Right ventricle myocardium inferior (tissue), 1 donor: ENCODE data around the gene TTC19. TPM values are rescaled to one million over a fixed set of nuclear protein-coding genes. Genes with fewer than 3 reads are reported as not detected.

ENCODE experiments used
- ATAC-seq: fragments of 200-7000 bp; cut with Tn5 transposase; one replicate; pipeline ENCODE4 v1.9.1; 2020; ENCODE audit warnings: mild to moderate bottlenecking, moderate library complexity
- DNase-seq: peaks from one replicate; pipeline ENCODE4 v3.0.0; 2021; ENCODE audit errors: missing footprints
- intact Hi-C: fragments of 100-400 bp; cut with DNase I; formaldehyde crosslinking; loops from one replicate; pipeline ENCODE4 v1.11.0; 2022
- long read RNA-seq: library from polyadenylated mRNA; unstranded; transcript quantifications from one replicate; pipeline ENCODE4 v2.0.0, GENCODE V29; 2021
- total RNA-seq: library from RNA; stranded (reverse); fragmentation: NEBNext Ultra II Directional; extraction: Animal tissue kit (Norgen Biotek cat#: 25700); gene quantifications from one replicate; pipeline ENCODE4 v1.2.1, GENCODE V29; 2021
- donor health status: DM: no; HTN: yes; CAD: no; lungs with severe emphysema.

Gene TTC19
- 18.9 TPM for total RNA-seq
- long read RNA-seq, transcript TTC19-201 (10 exons, 3,002 nt), result major isoform, 12 of 14 reads
- long read RNA-seq, partial matches to known transcripts, result 2 of 14 reads
- long read RNA-seq, other reads (novel, unspliced or antisense), result 0 of 14 reads

- DNase-seq (peak; percentile 99), ATAC-seq (peak; percentile 99)
- intact Hi-C loops, result loop anchor here (2.0 to 10.0 kb wide), 2 partner anchors 55 to 171 kb away; partner anchors contain the start of gene ADORA2B
Measured at GRCh38 chr17:15999141-15999973, at the start of gene TTC19, which contains the start of gene ZSWIM7. Gene TTC19 (plus strand): TSS chr17:15999824. CDS start chr17:15999849, 25 bp downstream. Gene ZSWIM7 (minus strand): TSS chr17:15999704. CDS start chr17:15999594, 110 bp downstream.

GRCh38 chr17:15951368-15952047 lies 48.1 kb upstream of the TTC19 start:
- DNase-seq, result no peak
- intact Hi-C loops, result no loop called here
- ATAC-seq, result no peak

DNA sequence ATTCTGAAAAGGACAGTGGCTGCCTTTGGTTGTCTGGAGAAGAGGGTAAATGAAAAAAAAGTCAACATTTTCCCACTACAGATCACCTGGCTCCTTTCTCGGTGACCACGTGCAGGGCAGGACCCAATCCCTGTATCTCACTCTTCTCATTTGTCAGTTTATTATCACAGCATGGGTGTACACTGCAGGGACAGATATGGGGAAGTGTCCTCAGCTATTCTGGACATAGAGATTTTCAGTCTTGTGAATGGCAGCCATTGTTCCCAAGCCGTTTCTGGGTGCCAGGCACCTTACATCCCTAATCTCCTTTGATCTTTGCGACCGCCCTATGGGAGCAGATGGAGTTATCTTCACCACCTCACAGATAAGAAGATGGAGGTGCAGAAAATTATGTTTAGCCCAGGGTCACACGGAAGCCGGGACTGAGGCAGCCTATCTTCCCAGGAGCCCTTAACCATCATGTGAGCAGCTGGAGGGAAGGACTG lies 47.5 kb upstream of the TTC19 start:
- ATAC-seq, result no peak
- no peak for DNase-seq
- intact Hi-C loops, result no loop called here

GRCh38 chr17:15952916-15953790 lies 46.5 kb upstream of the TTC19 start:
- intact Hi-C loops, result no loop called here
- DNase-seq, result no peak
- ATAC-seq, result no peak

DNA sequence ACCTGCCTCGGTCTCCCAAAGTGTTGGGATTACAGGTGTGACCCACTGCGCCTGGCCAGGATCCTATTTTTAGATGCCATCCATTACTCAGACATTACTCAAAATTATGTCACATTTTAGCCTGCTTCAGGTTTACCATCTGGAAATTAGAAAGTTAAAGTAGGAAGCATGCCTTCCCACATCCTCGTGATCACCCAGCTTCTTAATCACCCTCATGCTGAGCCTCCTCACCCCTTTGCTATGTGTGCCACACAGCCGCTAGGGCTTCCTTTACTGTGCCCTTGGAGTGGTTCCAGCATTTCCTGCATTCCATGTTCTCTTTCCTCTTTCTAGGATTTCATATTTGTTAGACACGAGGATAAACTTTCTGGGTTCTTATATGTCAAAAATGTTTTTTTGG lies 45.4 kb upstream of the TTC19 start:
- intact Hi-C loops, result no loop called here
- ATAC-seq, result no peak
- DNase-seq, result no peak

DNA sequence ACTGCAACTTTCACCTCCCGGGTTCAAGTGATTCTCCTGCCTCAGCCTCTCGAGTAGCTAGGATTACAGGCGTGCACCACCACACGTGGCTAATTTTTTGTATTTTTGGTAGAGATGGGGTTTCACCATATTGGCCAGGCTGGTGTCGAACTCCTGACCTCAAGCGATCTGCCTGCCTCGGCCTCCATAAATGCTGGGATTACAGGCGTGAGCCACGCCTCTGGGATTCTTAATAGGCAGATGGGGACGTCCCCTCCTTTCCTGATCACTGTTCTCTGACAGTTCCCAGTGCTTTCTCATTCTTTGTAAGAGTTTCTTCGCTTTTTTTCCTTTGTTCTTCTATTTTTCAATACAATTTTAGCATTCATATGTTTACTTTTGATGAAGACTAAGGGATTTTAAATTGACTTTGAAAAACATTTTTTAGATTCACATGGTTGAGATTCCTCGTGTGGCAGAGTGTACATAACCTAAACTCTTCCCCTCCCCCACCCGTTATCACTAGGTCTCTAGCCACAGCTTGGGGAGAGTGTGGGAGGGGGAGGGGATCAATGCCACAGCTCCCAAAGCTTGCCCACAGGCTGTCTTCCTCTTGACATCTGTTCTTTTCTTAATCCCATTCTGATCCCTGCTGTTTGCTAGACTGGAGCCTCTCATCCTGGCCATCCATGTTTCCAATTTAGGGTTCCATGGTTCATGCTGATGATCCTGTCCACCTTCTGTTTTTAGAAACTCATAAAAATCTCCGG lies 43.7 kb upstream of the TTC19 start:
- no peak for ATAC-seq
- intact Hi-C loops, result no loop called here

GRCh38 chr17:15957206-15957605 lies 42.4 kb upstream of the TTC19 start:
- no peak for DNase-seq
- intact Hi-C loops, result no loop called here
- ATAC-seq, result no peak

More for the DNA sequence above, 43.7 kb upstream of the TTC19 start:
- no peak for DNase-seq

- intact Hi-C loops, result no loop called here
- ATAC-seq (no peak), DNase-seq (no peak)
Measured at GRCh38 chr17:15957608-15958307, 41.9 kb upstream of the TTC19 start.

- intact Hi-C loops, result no loop called here
- no peak for ATAC-seq
- DNase-seq, result no peak
Measured at GRCh38 chr17:15958484-15958854, 41.2 kb upstream of the TTC19 start.

DNA sequence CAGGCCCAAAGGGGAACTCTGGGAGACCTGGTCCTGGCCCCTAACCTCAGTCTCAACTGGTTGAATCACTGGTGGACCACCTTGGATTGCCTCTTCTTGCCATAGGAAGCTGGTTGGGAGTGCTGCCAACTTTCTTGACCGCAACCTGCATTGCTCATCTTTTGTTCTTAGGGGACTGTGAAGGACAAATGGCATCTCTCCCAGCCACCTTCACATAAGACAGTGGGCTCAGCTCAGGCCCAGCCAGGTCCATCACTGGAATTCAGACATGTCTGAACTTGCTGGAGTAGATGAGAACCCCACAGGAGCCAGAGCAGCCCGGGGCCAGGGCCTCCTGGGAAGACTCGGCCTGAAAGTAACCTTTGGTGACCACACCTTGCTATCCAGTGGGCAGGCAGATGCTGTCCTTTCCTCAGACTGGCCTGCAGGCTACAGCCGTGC lies 35.9 kb upstream of the TTC19 start:
- DNase-seq (no peak), ATAC-seq (no peak)
- intact Hi-C loops, result no loop called here

DNA sequence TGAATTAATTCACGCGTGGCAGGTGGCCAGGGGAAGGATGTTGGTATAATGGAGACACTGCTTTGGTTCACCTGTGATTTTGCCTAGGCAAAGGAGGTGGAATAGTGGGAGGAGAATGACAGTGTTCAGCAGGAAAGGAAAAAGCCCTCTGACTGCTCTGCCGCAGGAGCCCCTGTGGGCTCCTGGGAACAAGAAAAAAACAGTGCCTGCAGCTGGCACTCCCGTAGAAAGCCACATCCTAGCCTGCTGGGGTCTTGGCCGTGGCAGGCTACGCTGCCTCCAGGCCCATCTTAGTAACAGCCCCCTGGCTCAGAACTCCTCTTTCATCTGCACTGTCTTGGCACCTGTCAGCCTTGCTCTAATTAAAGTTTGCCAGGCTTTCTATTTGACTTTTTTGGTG lies 34.1 kb upstream of the TTC19 start:
- ATAC-seq (no peak), DNase-seq (no peak)
- intact Hi-C loops, result no loop called here

- intact Hi-C loops, result no loop called here
- no peak for DNase-seq
- ATAC-seq, result peak; percentile 42
Measured at GRCh38 chr17:15966183-15966878, 33.3 kb upstream of the TTC19 start.

GRCh38 chr17:15966879-15967248 lies 32.8 kb upstream of the TTC19 start:
- no peak for DNase-seq
- intact Hi-C loops, result no loop called here
- ATAC-seq, result no peak

- intact Hi-C loops, result no loop called here
- DNase-seq, result no peak
- ATAC-seq, result no peak
Measured at GRCh38 chr17:15967706-15968399, 31.8 kb upstream of the TTC19 start.

DNA sequence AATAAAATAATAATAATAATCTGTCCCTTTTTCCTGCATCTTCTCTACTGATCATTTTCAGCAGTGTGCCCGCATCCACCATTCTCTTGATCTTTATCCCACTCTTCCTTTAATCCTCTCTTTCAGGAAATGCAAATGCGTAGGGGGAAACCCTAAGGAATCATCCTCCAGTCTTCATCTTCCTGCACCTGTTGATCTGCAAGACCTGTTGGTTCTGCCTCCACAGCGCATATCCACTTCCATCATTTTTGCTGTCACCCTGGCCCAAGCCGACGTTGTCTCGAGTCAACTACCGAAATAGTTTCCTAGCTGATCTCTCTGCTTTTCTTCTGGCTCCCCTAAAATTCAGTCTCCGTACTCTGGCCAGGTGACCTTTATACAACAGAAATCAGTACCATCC lies 30.2 kb upstream of the TTC19 start:
- no peak for ATAC-seq
- intact Hi-C loops, result no loop called here
- no peak for DNase-seq

DNA sequence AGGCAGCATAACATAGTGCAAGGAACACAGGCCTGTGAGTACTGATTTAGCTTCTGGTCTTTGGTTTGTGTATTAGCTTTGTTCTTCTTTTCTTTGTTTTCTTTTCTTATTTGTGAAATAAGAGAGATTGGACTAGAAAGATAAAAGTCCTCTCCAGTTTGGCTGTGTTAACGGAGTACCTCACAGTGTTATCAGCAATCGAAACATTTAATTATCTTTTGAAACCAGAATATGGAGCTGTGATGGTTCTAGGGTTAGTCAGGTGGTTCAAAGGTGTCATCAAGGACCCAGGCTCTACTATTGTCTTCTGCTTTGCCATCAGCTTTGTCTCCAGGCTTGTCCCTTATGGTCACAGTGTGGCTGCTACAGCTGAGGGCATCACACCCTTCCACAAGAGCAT lies 29.1 kb upstream of the TTC19 start:
- DNase-seq (no peak), ATAC-seq (no peak)
- intact Hi-C loops, result no loop called here
